HTR-8/SVneo (cell line): Measurements from ENCODE around the gene WNT7B.

Experiments
- DNase-seq: peaks from one replicate; pipeline ENCODE4 v3.0.0; 2011; ENCODE audit warnings: low spot score, mixed read lengths; ENCODE audit not compliant: insufficient read length
- FAIRE-seq: peaks from 2 replicates; lab custom pipeline; 2011; peaks lifted over from hg19 to GRCh38; lab: Jason Lieb, UNC

WNT7B gene

GRCh38 chr22:45917146-45917545, 59.8 kb downstream of the WNT7B start:
- FAIRE-seq (no peak), DNase-seq (no peak)

- FAIRE-seq (no peak), DNase-seq (no peak)
These were observed 60.4 kb downstream of the WNT7B start for GRCh38 chr22:45916515-45916914.

DNA sequence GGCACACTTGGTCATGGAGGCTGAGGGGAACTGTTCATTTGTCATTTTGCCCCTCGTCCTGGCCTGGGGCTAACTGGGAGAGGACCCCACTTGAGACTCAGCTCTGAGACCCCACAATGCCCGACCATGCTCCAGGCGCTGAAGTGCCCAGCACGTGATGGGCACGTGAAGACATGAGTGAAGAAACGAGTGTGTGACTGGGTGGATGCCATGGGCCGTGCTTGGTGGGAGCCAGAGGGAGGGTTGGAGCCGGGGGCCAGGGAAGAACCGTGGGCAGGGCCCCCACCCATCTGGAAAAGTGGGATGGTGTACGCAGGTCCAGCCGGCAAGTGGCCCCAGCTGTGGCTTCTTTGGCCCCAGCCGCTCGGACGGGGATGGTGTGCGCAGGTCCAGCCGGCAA, 61.1 kb downstream of the WNT7B start:
- FAIRE-seq (no peak), DNase-seq (no peak)

GRCh38 chr22:45915151-45915550, 61.8 kb downstream of the WNT7B start:
- DNase-seq (no peak), FAIRE-seq (no peak)

DNA sequence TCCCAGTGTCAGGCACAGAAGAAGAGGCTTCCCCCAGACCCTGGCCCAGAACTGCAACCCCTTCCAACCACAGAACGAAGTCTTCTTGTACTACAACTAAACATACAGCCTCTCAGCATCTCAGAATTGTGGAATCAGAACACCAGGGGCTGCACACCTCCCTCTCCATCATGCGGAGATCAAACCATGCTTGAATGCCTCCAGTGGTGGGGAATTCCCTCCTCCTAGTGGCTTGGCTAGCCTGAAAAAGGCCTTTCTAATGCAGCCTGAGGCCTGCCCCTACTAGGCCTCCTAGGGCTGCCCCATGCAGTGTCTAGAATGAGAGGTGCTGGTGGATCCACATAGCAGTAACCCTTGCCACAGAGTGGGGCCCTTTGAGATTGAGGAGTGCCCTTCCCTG, 62.7 kb downstream of the WNT7B start:
- DNase-seq (no peak), FAIRE-seq (no peak)

DNA sequence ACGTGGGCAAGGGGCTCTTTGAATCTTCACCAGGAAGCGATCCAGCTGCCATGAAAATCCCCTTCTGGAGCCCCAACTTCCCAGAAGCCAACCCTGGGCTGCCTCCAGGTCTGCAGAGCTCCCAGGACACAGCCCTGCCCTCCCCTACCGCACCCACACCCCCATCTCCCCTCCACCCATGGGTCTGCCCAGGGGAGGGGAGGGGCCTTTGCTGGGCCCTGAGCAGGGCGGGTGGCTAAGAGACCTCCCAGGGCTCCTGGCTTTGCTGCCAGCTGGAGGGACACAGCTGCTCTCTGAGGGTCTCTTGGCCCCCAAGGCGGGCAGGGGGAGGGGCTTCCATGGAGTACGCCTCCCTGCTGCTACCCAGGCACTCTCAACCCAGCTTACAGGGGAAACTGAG, 64.1 kb downstream of the WNT7B start:
- DNase-seq (no peak), FAIRE-seq (no peak)

- no peak for DNase-seq
These were observed 65.2 kb downstream of the WNT7B start for GRCh38 chr22:45911601-45912271.

GRCh38 chr22:45910928-45911467, 66.0 kb downstream of the WNT7B start:
- no peak for FAIRE-seq
- DNase-seq, result no peak

More at GRCh38 chr22:45911601-45912271, 65.2 kb downstream of the WNT7B start:
- FAIRE-seq, result no peak

- DNase-seq, result no peak
- no peak for FAIRE-seq
These were observed 68.0 kb downstream of the WNT7B start for GRCh38 chr22:45908961-45909360.

GRCh38 chr22:45907996-45908395, 69.0 kb downstream of the WNT7B start:
- no peak for DNase-seq
- FAIRE-seq, result no peak

GRCh38 chr22:45907378-45907777, 69.6 kb downstream of the WNT7B start:
- FAIRE-seq (no peak), DNase-seq (no peak)

DNA sequence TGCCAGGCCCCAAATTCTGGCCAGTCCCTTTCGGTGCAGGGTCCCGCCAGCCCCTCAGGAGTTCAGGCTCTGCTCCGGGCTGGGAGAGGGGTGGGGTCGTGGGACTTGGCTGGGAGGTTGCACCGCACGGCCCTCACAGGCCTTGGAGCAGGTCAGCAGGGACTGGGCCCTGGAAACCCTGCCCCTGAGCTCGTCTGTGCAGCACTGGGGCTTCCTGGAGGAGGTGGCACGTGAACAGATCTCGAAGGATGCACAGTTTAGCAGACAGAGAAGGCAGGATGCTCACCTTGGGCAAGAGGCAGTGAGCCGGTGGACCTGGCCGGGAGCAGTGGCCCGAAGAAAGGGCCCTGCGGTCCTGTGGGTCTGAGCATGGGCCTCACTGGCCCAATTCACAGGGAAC, 70.0 kb downstream of the WNT7B start:
- no peak for DNase-seq
- no peak for FAIRE-seq

GRCh38 chr22:45905924-45906865, 70.8 kb downstream of the WNT7B start:
- no peak for DNase-seq
- FAIRE-seq, result no peak

DNA sequence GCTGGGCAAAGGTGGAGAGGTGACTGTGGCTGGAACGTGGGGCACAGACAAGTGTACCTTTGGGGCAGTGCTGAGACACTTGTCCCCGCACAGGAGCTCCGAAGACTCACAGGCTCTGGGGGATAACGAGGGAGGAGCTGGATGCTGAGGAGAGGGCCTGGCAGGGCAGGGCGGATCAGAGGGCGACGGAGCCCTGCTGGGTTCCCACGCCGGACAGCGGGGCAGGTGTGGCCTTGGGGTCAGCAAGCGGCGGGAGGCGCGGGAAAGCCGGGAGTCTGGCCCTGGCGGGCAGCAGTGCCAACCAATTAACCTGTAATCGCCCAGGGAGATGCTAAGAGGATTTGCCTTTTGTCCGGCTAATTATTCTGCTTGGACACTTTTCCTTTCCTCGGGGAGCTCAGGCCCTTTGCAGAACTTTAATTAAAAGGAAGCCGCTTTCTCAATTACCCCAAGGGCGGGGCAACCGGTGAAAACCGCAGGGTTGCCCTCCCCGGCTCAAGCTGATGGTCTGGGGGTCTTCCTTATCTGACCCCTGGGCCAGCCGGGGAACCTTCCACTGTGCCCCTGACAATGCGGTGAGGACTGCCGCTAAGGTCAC, 71.5 kb downstream of the WNT7B start:
- no peak for DNase-seq

GRCh38 chr22:45904236-45904635, 72.7 kb downstream of the WNT7B start:
- no peak for FAIRE-seq

More for the DNA sequence above, 71.5 kb downstream of the WNT7B start:
- no peak for FAIRE-seq

GRCh38 chr22:45903355-45904135, 73.4 kb downstream of the WNT7B start:
- DNase-seq (peak; percentile 78), FAIRE-seq (no peak)

More at GRCh38 chr22:45904236-45904635, 72.7 kb downstream of the WNT7B start:
- DNase-seq, result no peak

DNA sequence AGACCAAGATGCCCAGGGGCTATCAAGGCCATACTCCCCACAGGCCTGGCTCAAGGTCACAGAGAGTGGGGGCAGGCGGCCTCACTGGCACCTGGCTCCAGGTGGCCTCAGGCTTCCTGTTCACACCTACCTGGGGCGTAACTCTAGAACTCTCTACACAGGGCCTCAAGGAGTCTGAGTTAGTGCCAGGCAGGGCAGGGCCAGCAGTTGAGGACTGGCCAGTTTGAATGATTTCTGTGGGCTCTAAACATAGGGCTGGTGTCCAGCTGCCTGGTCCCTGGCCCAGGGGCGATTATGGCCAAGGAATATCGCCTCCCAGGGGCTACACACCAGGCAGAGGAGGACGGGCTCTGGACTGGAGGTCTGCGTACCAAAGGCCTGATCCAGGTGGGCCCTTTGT, 79.2 kb downstream of the WNT7B start:
- DNase-seq (no peak), FAIRE-seq (no peak)

GRCh38 chr22:45896964-45897538, 79.9 kb downstream of the WNT7B start:
- no peak for DNase-seq
- FAIRE-seq, result no peak

DNA sequence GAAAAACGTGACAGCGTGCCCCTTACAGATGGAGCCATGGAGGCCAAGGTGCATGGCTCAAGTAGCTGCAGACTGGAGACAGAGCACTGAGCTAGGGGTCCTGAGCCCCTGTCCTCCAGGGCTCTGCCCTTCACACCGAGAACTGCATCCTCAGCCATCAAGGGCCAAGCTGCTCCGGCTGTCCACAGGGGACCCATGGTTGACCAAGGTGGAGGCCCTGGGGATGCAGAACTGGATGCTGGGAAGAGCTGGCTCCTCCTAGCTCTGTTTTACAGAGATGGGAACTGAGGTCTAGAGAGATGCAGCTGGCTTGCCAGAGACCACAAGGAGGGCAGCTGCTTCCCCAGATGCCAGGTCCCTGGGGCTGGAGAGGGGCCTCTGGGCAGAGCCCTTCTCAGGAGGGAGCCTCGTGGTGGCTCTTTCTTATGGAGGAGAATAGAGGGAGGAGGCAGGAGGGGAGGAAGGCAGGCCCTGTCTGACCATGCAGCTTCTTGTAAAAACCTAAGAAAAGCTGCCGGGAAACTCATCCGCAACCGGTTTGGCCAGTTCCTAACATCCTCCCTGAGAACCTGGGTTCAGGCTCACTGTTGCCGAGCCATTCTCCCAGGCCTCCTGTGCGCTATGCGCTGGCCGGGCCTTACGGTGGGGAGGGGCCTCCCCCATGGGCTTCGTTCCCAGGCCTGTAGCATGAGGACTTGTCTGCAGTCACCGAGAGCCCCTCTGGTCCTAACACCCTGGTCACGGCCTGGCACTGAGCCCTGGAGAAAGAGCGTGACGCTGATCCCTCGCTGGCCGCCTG, 80.6 kb downstream of the WNT7B start:
- DNase-seq (no peak), FAIRE-seq (no peak)
